Mesenteric fat pad (tissue), 1 donor: ENCODE measurements around the gene DIS3L2. TPM values are rescaled to one million over a fixed set of nuclear protein-coding genes. Genes with fewer than 3 reads are reported as not detected.

Experiments
- DNase-seq: peaks from one replicate; pipeline ENCODE4 v3.0.0-alpha.2; 2020; ENCODE audit warnings: low spot score
- total RNA-seq: library from RNA; stranded (reverse); fragmentation: NEBNext Ultra II Directional; extraction: Animal tissue kit (Norgen Biotek cat#: 25700); gene quantifications from one replicate; pipeline ENCODE4 v1.2.1, GENCODE V29; 2021
- donor health status: DM: yes; HTN: yes; CAD: no.

DIS3L2 gene
- total RNA-seq, 1 donor from 2014 or later, result 33.5 TPM

- no peak for DNase-seq
Measured at GRCh38 chr2:232340171-232340935, 378.8 kb downstream of the DIS3L2 start.

DNA sequence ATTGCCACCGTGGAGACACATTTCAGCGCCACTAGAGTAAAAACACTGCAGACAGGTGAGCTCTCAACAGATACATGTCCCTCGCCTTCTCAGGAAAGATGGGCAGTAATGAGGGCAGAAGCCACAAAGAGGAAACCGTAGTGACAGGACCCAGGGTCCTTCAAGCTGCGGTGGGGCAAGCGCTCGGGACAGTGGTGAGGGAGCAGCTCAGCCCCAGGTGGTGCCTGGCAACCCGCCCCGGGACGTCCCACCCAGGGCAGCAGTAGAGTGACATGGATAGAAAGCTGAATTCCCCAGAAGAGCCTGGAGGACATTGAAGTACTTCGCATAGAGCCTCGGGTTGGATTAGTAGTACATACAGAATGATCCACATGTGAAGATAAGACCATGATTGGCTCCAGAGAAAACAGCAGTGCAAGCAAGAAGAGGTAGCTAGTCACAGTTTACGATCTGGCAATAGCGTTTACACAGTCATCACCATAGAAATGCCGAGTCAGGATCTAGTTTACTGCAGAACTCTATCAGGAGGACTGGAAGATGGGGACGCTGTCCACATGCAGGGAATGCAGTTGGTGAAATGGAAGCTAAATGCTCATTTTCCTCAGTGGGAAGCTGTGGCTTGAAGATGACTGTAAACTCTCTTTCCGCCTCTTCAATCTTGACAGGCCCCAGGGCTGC is 379.7 kb downstream of the DIS3L2 start:
- no peak for DNase-seq

DNA sequence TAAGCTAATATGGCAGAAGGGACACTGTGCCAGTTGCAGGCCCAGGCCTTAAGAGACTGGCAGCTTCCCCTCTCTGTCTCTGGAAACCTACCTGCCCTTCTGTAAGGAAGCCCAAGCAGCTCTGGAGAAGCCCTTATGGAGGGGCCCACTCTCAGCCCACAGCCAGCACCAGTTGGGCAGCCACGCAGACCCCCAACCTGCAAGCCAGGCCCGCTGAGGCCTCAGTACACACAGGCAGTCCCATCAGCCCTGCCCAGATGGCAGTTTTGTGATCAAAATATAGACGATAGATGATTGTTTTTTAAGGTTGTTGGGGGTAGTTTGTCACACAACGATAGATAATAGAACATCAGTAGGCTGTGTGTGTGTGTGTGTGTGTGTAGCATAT is 380.2 kb downstream of the DIS3L2 start:
- DNase-seq, result no peak

GRCh38 chr2:232342635-232343565 is 381.4 kb downstream of the DIS3L2 start:
- DNase-seq, result no peak

- no peak for DNase-seq
Measured at GRCh38 chr2:232343821-232344220, 382.3 kb downstream of the DIS3L2 start.

GRCh38 chr2:232345251-232345650 is 383.7 kb downstream of the DIS3L2 start:
- no peak for DNase-seq

DNA sequence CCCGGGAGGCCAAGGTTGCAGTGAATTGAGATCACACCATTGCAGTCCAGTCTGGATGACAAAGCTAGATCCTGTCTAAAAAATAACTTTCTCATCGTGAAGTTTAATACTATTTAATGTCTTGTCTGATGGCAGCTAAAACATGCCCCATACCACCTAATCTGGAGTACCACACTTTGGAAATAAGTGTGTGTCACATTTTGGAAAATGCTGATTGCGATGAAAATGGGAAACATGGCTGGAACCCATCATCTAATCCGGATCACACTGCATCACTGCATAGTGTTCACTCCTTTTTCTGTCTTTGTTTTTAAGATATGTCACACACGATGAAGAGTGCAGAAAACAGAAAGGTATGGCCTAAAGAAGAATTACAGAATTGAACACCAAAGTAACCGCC is 385.9 kb downstream of the DIS3L2 start:
- DNase-seq, result no peak

- DNase-seq, result peak; percentile 65
Measured at GRCh38 chr2:232348936-232349335, 387.4 kb downstream of the DIS3L2 start.

DNA sequence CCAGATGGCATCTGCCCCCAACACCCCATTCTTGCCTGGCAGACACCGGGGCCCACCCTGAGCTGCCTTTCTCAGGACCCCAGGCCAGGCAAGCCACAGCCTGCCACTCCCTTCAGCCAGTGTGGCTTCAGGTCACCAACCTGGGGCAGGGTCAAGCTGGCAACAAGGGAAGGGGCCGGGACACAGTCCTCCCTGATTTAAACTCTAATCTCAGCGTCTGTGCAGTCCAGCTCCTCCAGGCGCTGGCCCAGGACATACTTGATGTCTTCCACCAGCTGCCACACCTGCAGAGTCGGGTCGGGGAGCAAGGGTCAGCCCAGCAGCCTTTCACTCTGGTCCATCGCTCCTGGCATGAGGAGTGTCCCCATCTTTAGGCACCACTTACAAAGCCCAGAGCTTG is 388.0 kb downstream of the DIS3L2 start:
- DNase-seq, result peak; percentile 75

- peak; percentile 78 for DNase-seq
Measured at GRCh38 chr2:232349946-232350635, 388.6 kb downstream of the DIS3L2 start.

DNA sequence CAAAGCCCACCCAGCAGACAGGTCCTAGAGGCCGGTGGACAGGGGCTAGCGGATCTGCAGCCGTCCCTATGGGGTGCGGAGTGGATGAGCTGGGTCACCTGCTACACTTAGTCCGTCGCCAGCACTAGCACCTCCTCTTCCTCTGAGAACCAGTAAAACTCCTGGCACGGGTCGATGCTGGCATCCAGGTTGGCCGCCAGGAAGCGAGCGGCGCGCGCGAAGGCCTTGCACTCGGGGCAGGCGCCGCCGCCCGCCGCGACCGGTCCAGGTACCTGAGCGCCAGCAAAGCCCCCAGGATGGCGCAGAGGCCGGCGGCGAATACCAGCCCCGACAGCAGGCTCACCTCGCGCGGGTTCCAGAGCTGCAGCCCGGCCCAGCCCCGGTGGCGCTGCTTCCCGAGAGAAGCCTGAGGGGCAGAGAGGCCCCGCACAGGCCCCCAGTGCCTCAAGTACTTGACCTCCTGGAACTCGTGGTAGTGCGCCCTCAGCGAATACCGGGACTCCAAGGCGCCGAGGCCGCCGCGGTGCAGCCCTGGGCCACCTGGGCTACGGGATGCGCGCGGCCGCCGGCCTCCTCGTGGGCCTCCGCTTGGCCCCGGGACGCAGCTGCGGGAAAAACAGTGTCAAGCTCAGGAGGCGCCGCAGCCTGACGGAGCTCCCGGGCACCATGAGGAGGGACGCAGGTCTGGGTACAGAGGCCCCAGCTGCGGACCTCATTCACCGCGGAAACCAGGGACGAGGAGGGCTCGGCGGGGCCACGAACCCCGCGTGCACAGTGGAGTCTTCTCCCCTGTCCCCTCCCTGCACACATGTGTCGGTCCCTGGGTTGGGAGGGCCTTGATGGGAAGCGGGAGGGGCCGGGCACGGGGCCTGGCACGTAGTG is 389.5 kb downstream of the DIS3L2 start:
- DNase-seq, result peak; percentile 84

DNA sequence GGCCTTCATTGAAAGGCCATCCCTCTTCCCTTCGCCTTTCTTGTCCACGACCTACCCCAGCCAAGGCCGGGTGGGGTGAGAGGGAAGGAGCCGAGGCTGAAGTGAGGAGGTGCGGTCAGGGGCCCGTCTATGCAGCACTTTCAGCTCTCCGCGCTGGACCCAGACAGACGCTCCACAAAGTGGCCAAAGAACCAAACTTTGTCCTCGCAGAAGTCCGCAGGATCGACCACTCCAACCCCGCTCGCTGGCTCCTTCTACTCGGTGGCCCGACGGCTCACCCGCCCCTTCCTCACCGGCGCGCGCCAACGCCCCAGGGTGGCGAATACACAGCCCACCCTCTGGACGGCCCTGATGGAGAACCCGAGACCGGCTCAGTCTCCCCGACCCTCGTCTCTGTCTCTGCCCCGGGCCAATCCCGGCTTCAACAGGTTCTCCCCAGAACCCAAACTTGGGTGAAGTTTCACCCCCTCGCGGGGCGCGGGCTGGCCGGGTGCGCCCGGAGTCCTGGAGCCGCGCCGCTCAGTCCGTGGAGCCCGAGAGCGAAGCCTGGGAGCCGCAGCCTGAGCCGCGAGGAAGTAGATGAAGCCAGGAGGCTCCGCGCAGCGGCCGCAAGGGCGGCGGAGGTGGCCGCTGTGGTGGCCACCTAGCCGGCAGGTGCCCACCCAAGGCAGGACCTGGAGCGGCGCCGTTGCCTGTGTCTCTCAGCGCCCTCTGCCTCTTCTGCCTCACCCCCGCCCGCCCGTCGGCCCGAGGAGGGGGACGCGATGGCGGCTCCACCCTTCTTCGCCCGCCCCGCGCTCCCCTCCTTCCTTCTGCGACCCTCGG is 390.4 kb downstream of the DIS3L2 start:
- peak; percentile 83 for DNase-seq

GRCh38 chr2:232352511-232353091 is 391.1 kb downstream of the DIS3L2 start:
- DNase-seq, result peak; percentile 87

- DNase-seq, result no peak
Measured at GRCh38 chr2:232353096-232353495, 391.6 kb downstream of the DIS3L2 start.

GRCh38 chr2:232353660-232354059 is 392.1 kb downstream of the DIS3L2 start:
- DNase-seq, result no peak

GRCh38 chr2:232354069-232354468 is 392.6 kb downstream of the DIS3L2 start:
- peak; percentile 83 for DNase-seq

GRCh38 chr2:232361646-232362045 is 400.1 kb downstream of the DIS3L2 start:
- DNase-seq, result no peak

- DNase-seq, result peak; percentile 79
Measured at GRCh38 chr2:232362174-232362900, 400.8 kb downstream of the DIS3L2 start.
